ENCODE measurements around the gene SLITRK2.

The SLITRK2 gene

DNA sequence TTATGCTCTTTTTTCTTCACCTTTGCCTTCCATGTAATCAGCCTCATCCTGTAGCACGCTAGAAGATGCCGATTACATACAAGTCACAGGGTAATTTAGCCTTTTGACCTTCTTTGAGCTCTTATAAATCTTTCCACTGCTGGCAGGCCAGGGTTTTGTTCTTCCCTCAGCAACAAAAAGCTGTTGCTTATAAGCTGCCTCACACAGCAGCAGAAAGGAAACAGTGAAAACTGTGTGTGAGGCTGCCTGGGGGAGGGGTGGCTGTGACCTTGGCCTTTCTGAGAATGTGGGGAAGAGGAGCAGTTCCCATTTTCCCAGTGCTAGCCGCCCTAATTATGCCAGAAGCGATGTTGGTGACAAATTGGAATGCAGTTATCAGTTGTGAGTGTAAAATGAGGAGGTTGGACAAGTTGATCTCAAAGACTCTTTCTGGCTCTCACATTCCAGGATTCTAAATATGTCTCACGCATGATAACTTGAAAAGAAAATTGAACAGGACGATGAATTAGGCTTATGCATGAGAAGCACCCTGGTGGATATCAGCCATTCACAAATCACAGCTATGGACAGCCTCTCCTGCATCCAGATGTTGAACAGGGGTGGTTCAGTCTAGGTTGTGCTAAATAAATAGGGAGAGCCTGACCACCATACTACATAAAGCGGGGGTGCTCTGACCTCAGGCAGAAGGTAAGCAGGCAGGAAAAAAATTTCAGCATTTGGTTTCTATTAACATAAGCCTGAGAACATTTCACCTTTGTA lies 25.7 kb downstream of the SLITRK2 start:
- TF ChIP-seq, protein P1, sequence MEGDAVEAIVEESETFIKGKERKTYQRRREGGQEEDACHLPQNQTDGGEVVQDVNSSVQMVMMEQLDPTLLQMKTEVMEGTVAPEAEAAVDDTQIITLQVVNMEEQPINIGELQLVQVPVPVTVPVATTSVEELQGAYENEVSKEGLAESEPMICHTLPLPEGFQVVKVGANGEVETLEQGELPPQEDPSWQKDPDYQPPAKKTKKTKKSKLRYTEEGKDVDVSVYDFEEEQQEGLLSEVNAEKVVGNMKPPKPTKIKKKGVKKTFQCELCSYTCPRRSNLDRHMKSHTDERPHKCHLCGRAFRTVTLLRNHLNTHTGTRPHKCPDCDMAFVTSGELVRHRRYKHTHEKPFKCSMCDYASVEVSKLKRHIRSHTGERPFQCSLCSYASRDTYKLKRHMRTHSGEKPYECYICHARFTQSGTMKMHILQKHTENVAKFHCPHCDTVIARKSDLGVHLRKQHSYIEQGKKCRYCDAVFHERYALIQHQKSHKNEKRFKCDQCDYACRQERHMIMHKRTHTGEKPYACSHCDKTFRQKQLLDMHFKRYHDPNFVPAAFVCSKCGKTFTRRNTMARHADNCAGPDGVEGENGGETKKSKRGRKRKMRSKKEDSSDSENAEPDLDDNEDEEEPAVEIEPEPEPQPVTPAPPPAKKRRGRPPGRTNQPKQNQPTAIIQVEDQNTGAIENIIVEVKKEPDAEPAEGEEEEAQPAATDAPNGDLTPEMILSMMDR (IDR thresholded peaks at IDR 0.05; ENCODE audit: low read depth, low read length), result no peak
- no peak for TF ChIP-seq EZH2phosphoT487 (IDR thresholded peaks at IDR 0.05; ENCODE audit: low read depth)
- no peaks in the 10 kb centered on the region for H3K36me3 ChIP-seq (replicated peaks; ENCODE audit: low read depth, low read length)
- H2AFZ ChIP-seq (ENCODE audit: low read depth, low read length), result no peak overlapping the region
- H3K27me3 ChIP-seq (ENCODE audit: low read depth, low read length), result no peaks in the 10 kb centered on the region
- no peak overlapping the region for H3K4me3 ChIP-seq (ENCODE audit: low read length)
- H4K20me1 ChIP-seq (ENCODE audit: insufficient read depth, low read length), result no peaks in the 10 kb centered on the region
- no peak overlapping the region for H3K4me2 ChIP-seq (ENCODE audit: low read length)
- H3K79me2 ChIP-seq (ENCODE audit: low read length), result no peaks in the 10 kb centered on the region
- H3K9ac ChIP-seq (ENCODE audit: low read length), result no peak overlapping the region
- no peaks in the 10 kb centered on the region for H3K9me3 ChIP-seq (ENCODE audit: insufficient read depth, low read length)
- H3K27ac ChIP-seq (ENCODE audit: low read length), result no peak overlapping the region
- H3K4me1 ChIP-seq (ENCODE audit: low read length), result no peaks in the 10 kb centered on the region

DNA sequence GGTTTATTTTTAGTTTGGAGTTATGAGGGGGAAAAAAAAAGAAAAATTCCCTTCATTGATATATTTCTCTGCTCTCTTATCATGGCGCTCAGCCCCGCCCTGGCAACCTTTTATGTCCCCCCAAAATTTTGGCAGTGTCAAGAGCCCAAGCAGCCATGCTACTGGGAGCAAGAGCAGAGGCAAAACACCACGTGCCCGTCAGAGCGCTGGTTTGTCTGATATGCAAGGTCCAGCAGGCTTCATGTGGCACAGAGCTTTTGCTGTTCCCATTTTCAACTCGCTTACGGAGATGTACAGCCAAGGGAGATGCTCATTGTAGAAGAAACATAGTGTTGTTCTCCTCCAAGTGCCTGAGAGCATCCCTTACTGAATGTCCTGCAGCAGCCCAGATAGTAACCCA lies 27.3 kb downstream of the SLITRK2 start:
- Histone ChIP-seq H3K36me3 (replicated peaks; ENCODE audit: low read depth, low read length) (no peaks in the 10 kb centered on the region), H4K20me1 (ENCODE audit: insufficient read depth, low read length) (no peaks in the 10 kb centered on the region), H3K4me1 (ENCODE audit: low read length) (no peaks in the 10 kb centered on the region), H3K27ac (ENCODE audit: low read length) (no peak overlapping the region), H3K79me2 (ENCODE audit: low read length) (no peaks in the 10 kb centered on the region), H3K4me2 (ENCODE audit: low read length) (no peak overlapping the region), H3K27me3 (ENCODE audit: low read depth, low read length) (no peaks in the 10 kb centered on the region), H3K9ac (ENCODE audit: low read length) (no peak overlapping the region), H3K9me3 (ENCODE audit: insufficient read depth, low read length) (no peaks in the 10 kb centered on the region), H2AFZ (ENCODE audit: low read depth, low read length) (no peak overlapping the region), H3K4me3 (ENCODE audit: low read length) (no peak overlapping the region)
- TF ChIP-seq EZH2phosphoT487 (IDR thresholded peaks at IDR 0.05; ENCODE audit: low read depth), result no peak
- TF ChIP-seq, protein P1 (IDR thresholded peaks at IDR 0.05; ENCODE audit: low read depth, low read length), result no peak

DNA sequence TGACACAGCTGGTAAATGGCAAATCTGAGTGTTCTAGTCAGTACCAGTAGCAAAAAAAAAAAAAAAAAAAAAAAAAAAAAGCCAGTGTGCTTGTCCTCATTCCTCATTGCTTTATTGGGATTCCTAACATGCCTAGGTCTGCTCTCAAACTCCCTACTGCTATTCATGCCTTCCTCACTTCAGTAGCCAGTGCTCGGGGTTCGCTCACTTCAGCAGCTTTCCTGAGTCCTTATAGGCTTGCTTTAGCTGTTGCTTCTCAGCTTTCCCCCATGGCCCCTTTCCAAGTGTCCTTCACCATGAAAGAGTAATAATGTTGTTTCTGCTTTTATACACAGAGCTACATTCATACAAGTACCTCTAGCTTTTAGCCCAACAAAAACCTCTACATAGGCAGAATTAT lies 30.8 kb downstream of the SLITRK2 start:
- Histone ChIP-seq H3K27ac (ENCODE audit: low read length) (no peak overlapping the region), H2AFZ (ENCODE audit: low read depth, low read length) (no peak overlapping the region), H3K4me1 (ENCODE audit: low read length) (no peaks in the 10 kb centered on the region), H3K9ac (ENCODE audit: low read length) (no peak overlapping the region), H3K79me2 (ENCODE audit: low read length) (no peaks in the 10 kb centered on the region), H3K4me2 (ENCODE audit: low read length) (no peak overlapping the region), H3K4me3 (ENCODE audit: low read length) (no peak overlapping the region), H3K27me3 (ENCODE audit: low read depth, low read length) (no peaks in the 10 kb centered on the region), H3K36me3 (replicated peaks; ENCODE audit: low read depth, low read length) (no peaks in the 10 kb centered on the region), H3K9me3 (ENCODE audit: insufficient read depth, low read length) (no peaks in the 10 kb centered on the region), H4K20me1 (ENCODE audit: insufficient read depth, low read length) (no peaks in the 10 kb centered on the region)
- TF ChIP-seq EZH2phosphoT487 (IDR thresholded peaks at IDR 0.05; ENCODE audit: low read depth), result no peak
- TF ChIP-seq, protein P1 (IDR thresholded peaks at IDR 0.05; ENCODE audit: low read depth, low read length), result no peak

DNA sequence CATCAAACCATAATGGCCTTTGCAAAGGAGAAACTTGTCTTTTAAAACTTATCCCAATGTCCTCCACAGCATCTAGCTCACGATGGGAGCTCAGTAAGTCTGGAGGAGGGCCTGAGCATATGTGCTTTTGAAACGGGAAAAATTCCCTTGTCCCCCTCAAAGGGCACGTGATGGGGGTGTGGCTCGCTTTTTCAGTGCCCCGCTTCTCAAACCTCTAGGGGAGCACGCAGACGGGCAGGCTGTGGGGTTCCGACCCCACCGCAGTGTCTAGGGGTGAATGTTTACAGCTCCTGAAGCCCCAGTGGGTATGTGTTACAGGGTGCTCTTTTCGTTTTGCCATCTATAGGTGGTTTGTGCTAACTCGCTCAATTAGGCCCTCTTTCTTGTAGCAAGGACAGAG lies 31.2 kb downstream of the SLITRK2 start:
- H3K4me1 ChIP-seq (ENCODE audit: low read length), result no peaks in the 10 kb centered on the region
- no peaks in the 10 kb centered on the region for H3K27me3 ChIP-seq (ENCODE audit: low read depth, low read length)
- no peaks in the 10 kb centered on the region for H3K36me3 ChIP-seq (replicated peaks; ENCODE audit: low read depth, low read length)
- no peak overlapping the region for H3K4me3 ChIP-seq (ENCODE audit: low read length)
- H3K9me3 ChIP-seq (ENCODE audit: insufficient read depth, low read length), result no peaks in the 10 kb centered on the region
- TF ChIP-seq, protein P1 (IDR thresholded peaks at IDR 0.05; ENCODE audit: low read depth, low read length), result no peak
- no peak for TF ChIP-seq EZH2phosphoT487 (IDR thresholded peaks at IDR 0.05; ENCODE audit: low read depth)
- H3K9ac ChIP-seq (ENCODE audit: low read length), result no peak overlapping the region
- no peaks in the 10 kb centered on the region for H3K79me2 ChIP-seq (ENCODE audit: low read length)
- H3K27ac ChIP-seq (ENCODE audit: low read length), result no peak overlapping the region
- H4K20me1 ChIP-seq (ENCODE audit: insufficient read depth, low read length), result no peaks in the 10 kb centered on the region
- no peak overlapping the region for H3K4me2 ChIP-seq (ENCODE audit: low read length)
- no peak overlapping the region for H2AFZ ChIP-seq (ENCODE audit: low read depth, low read length)
